H1 (cell line): Measurements from ENCODE around the gene NBEA.

Source experiments
- CBX5 ChIP-seq: fragments of 300-800, 300-1000 bp; sonication (generic); IDR thresholded peaks from 2 replicates; pipeline ENCODE4 v1.7.1; 2016; ENCODE audit warnings: antibody characterized with exemption, low read length, low read depth
- FOSL1 ChIP-seq: IDR thresholded peaks from 2 replicates; pipeline ENCODE4 v1.6.1; 2011; ENCODE audit warnings: mild to moderate bottlenecking, low read depth, low read length, moderate library complexity; ENCODE audit not compliant: insufficient read depth
- GABPA ChIP-seq: IDR thresholded peaks from 2 replicates; pipeline ENCODE4 v1.6.1; 2011; ENCODE audit warnings: mild to moderate bottlenecking, low read length, moderate library complexity, borderline replicate concordance; ENCODE audit not compliant: insufficient read depth
- POLR2A ChIP-seq, 2 experiments: IDR thresholded peaks; 1 replicate in 1 of 2; 2 replicates in 1 of 2; pipeline ENCODE4 v1.6.1; 2011; ENCODE audit warnings: low read depth in 2 of 2, low read length in 2 of 2, mild to moderate bottlenecking in 2 of 2; ENCODE audit errors: control extremely low read depth in 1 of 2
- TAF1 ChIP-seq: IDR thresholded peaks from 2 replicates; pipeline ENCODE4 v1.6.1; 2011; ENCODE audit warnings: mild to moderate bottlenecking, low read depth, low read length
- TF ChIP-seq, protein P1 (sequence below), 3 experiments: IDR thresholded peaks; 1 replicate in 2 of 3; 2 replicates in 1 of 3; pipeline versions ENCODE4 v1.5.1 to v1.6.1; 2011; ENCODE audit warnings: low read length in 3 of 3, mild to moderate bottlenecking in 3 of 3, inconsistent platforms in 2 of 3, low read depth in 1 of 3, moderate library complexity in 1 of 3; ENCODE audit not compliant: insufficient read depth in 1 of 3; ENCODE audit errors: control extremely low read depth in 1 of 3

- TF ChIP-seq, protein P1, sequence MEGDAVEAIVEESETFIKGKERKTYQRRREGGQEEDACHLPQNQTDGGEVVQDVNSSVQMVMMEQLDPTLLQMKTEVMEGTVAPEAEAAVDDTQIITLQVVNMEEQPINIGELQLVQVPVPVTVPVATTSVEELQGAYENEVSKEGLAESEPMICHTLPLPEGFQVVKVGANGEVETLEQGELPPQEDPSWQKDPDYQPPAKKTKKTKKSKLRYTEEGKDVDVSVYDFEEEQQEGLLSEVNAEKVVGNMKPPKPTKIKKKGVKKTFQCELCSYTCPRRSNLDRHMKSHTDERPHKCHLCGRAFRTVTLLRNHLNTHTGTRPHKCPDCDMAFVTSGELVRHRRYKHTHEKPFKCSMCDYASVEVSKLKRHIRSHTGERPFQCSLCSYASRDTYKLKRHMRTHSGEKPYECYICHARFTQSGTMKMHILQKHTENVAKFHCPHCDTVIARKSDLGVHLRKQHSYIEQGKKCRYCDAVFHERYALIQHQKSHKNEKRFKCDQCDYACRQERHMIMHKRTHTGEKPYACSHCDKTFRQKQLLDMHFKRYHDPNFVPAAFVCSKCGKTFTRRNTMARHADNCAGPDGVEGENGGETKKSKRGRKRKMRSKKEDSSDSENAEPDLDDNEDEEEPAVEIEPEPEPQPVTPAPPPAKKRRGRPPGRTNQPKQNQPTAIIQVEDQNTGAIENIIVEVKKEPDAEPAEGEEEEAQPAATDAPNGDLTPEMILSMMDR (IDR thresholded peaks at IDR 0.05; ENCODE audit: control extremely low read depth in 1 of 3, insufficient read depth in 1 of 3, low read depth in 1 of 3, low read length in 3 of 3) = no peak
- TF ChIP-seq CBX5 (no peak), POLR2A (IDR thresholded peaks at IDR 0.05; ENCODE audit: control extremely low read depth in 1 of 2, low read depth in 2 of 2, low read length in 2 of 2) (no peak), TAF1 (no peak), GABPA (no peak), FOSL1 (no peak)
Observed at GRCh38 chr13:35468195-35468594, 526.1 kb downstream of the NBEA start.
